ENCODE measurements around the gene VPS13C.

Gene VPS13C

GRCh38 chr15:61816856-61817255 lies 243.4 kb downstream of the VPS13C start:
- H3K4me3 ChIP-seq (ENCODE audit: low read depth, low read length) = no peak overlapping the region
- TF ChIP-seq CTCF (IDR thresholded peaks at IDR 0.05; ENCODE audit: low read depth, low read length) = no peak

GRCh38 chr15:61815356-61816083 lies 244.7 kb downstream of the VPS13C start:
- no peak for TF ChIP-seq CTCF (IDR thresholded peaks at IDR 0.05; ENCODE audit: low read depth, low read length)
- H3K4me3 ChIP-seq (ENCODE audit: low read depth, low read length) = no peak overlapping the region

- H3K4me3 ChIP-seq (ENCODE audit: low read depth, low read length) = no peak overlapping the region
These were observed 247.8 kb downstream of the VPS13C start for GRCh38 chr15:61812476-61812875.

GRCh38 chr15:61811952-61812351 lies 248.3 kb downstream of the VPS13C start:
- no peak for TF ChIP-seq CTCF (IDR thresholded peaks at IDR 0.05; ENCODE audit: low read depth, low read length)
- no peak overlapping the region for H3K4me3 ChIP-seq (ENCODE audit: low read depth, low read length)

More at GRCh38 chr15:61812476-61812875, 247.8 kb downstream of the VPS13C start:
- TF ChIP-seq CTCF (IDR thresholded peaks at IDR 0.05; ENCODE audit: low read depth, low read length) = no peak

GRCh38 chr15:61809216-61809615 lies 251.0 kb downstream of the VPS13C start:
- TF ChIP-seq CTCF (IDR thresholded peaks at IDR 0.05; ENCODE audit: low read depth, low read length) = no peak
- H3K4me3 ChIP-seq (ENCODE audit: low read depth, low read length) = no peak overlapping the region

- no peak for TF ChIP-seq CTCF (IDR thresholded peaks at IDR 0.05; ENCODE audit: low read depth, low read length)
- H3K4me3 ChIP-seq (ENCODE audit: low read depth, low read length) = no peak overlapping the region
These were observed 252.8 kb downstream of the VPS13C start for GRCh38 chr15:61807281-61807929.

Data from WI38 (cell line).